Breast epithelium (tissue), 4 donors: ENCODE results near the gene MYO18B. TPM values are rescaled to one million over a fixed set of nuclear protein-coding genes. Genes with fewer than 3 reads are reported as not detected.
"Not testable (repeated sequence)": the region's sequence is repeated elsewhere in the genome, so short reads cannot be mapped to it uniquely, and the experiment has no call there.

Experiments
- DNase-seq, 2 donors: peaks; one replicate each; pipeline ENCODE4 v3.0.0-alpha.2; 2019; ENCODE audit warnings: low spot score in 2 of 2
- H3K27ac ChIP-seq, 2 donors: fragments of 200-600 bp; sonication (generic) in 1 of 2; one replicate each; pipeline ENCODE4 v1.5.1; 2016 to 2019; ENCODE audit warnings: mild to moderate bottlenecking in 1 of 2
- H3K27me3 ChIP-seq, 2 donors: fragments of 200-600 bp; sonication (generic) in 1 of 2; one replicate each; pipeline versions ENCODE4 v1.5.1 to v1.6.0; 2017 to 2019; ENCODE audit warnings: control low read depth in 1 of 2, mild to moderate bottlenecking in 1 of 2
- H3K36me3 ChIP-seq: fragments of 200-600 bp; one replicate; pipeline ENCODE4 v1.5.1; 2019
- H3K4me1 ChIP-seq, 2 donors: fragments of 200-600 bp; sonication (generic); one replicate each; pipeline ENCODE4 v1.5.1; 2016 to 2019; ENCODE audit warnings: control low read depth in 1 of 2
- H3K4me3 ChIP-seq, 3 donors: fragments of 200-600 bp; sonication (generic); 1 replicate in 2 of 3; 2 replicates in 1 of 3; pipeline ENCODE4 v1.5.1; 2016 to 2019; ENCODE audit warnings: mild to moderate bottlenecking in 3 of 3, moderate library complexity in 2 of 3
- H3K9me3 ChIP-seq, 2 donors: fragments of 200-600 bp; sonication (generic) in 1 of 2; one replicate each; pipeline ENCODE4 v1.5.1; 2016 to 2019; ENCODE audit warnings: control low read depth in 1 of 2
- CTCF ChIP-seq, 3 donors: fragments of 450-650 bp; IDR thresholded peaks; one replicate each; pipeline ENCODE4 v1.5.1; 2016 to 2017; ENCODE audit warnings: antibody characterized with exemption in 3 of 3, mild to moderate bottlenecking in 3 of 3, moderate library complexity in 3 of 3
- POLR2A ChIP-seq: fragments of 450-650 bp; IDR thresholded peaks from one replicate; pipeline ENCODE4 v1.6.1; 2016; ENCODE audit warnings: antibody characterized with exemption, mild to moderate bottlenecking, moderate library complexity
- POLR2AphosphoS5 ChIP-seq, 3 donors: sonication (generic); formaldehyde crosslinking; IDR thresholded peaks; one replicate each; pipeline ENCODE4 v1.6.1; 2017; ENCODE audit warnings: antibody characterized with exemption in 3 of 3
- intact Hi-C: fragments of 100-400 bp; cut with DNase I; formaldehyde crosslinking; loops from one replicate; pipeline ENCODE4 v1.15.1; 2023; ENCODE audit warnings: low total_unique reads
- total RNA-seq, 3 donors: library from RNA; depleted of rRNA; stranded (reverse); fragments of >200 nt; gene quantifications; one replicate each; pipeline ENCODE4 v1.1.0, GENCODE V29; 2016

MYO18B gene
- total RNA-seq, 3 donors from 2014 or later, result under 0.01 to 0.16 (median 0.15) TPM

GRCh38 chr22:25972397-25972796, 230.4 kb downstream of the MYO18B start:
- H3K27me3 ChIP-seq, result peaks cover 0 to 47% of the 10 kb centered on the region in 2 donors
- intact Hi-C loops, result no loop called here
- TF ChIP-seq POLR2A (no peak), POLR2AphosphoS5 (IDR thresholded peaks at IDR 0.05) (no peak), CTCF (IDR thresholded peaks at IDR 0.05) (no peak)
- no peak for DNase-seq
- no peaks in the 10 kb centered on the region for H3K4me1 ChIP-seq
- no peak overlapping the region for H3K4me3 ChIP-seq
- H3K9me3 ChIP-seq, result no peaks in the 10 kb centered on the region
- no peaks in the 10 kb centered on the region for H3K36me3 ChIP-seq
- H3K27ac ChIP-seq, result no peak overlapping the region

DNA sequence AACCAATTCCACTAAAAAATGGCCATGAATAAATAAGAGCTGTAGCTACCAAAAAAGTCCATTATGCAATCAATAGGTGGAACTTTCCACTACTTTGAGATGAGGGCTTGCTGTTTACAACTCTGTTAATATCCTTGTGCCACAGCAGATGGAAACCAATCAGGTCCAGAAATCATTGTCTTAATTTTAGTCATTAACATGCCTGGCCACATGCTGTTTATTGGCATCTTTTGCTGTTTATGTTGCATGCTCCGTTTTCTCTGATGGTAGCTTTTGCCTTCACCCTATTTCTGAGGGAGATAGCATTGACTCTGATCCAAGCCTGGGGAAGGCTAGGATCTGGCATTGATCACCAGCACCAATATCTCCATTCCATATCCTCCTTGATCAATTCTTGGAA, 234.4 kb downstream of the MYO18B start:
- no peaks in the 10 kb centered on the region for H3K4me1 ChIP-seq
- peaks cover 0 to 35% of the 10 kb centered on the region in 2 donors for H3K27me3 ChIP-seq
- no peaks in the 10 kb centered on the region for H3K9me3 ChIP-seq
- no peak overlapping the region for H3K27ac ChIP-seq
- DNase-seq, result no peak
- no peak overlapping the region for H3K4me3 ChIP-seq
- intact Hi-C loops, result no loop called here
- TF ChIP-seq POLR2A (no peak), CTCF (IDR thresholded peaks at IDR 0.05) (no peak), POLR2AphosphoS5 (IDR thresholded peaks at IDR 0.05) (no peak)
- no peaks in the 10 kb centered on the region for H3K36me3 ChIP-seq

- Histone ChIP-seq H3K9me3 (peaks cover 0 to 7% of the 10 kb centered on the region in 2 donors), H3K4me1 (no peaks in the 10 kb centered on the region), H3K4me3 (no peak overlapping the region), H3K27ac (no peak overlapping the region), H3K36me3 (no peaks in the 10 kb centered on the region), H3K27me3 (peaks cover 0 to 27% of the 10 kb centered on the region in 2 donors)
- TF ChIP-seq CTCF (IDR thresholded peaks at IDR 0.05) (no peak), POLR2AphosphoS5 (IDR thresholded peaks at IDR 0.05) (no peak), POLR2A (no peak)
- DNase-seq, result no peak
- intact Hi-C loops, result no loop called here
These were observed 238.0 kb downstream of the MYO18B start for GRCh38 chr22:25979968-25980367.

DNA sequence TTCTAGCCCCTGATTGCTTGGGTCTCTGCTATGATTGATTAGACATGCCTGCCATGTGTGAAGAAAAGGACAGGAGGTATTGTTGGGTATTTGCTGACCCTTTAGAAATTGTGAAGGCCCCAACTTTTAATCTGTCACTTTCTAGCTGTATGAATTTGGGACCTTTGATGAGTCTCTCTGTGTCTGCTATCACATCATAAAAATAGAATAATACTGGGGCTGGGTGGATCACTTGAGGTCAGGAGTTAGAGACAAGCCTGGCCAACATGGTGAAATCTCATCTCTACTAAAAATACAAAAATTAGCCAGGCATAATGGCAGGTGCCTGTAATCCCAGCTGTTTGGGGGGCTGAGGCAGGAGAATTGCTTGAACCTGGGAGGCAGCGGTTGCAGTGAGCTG, 242.9 kb downstream of the MYO18B start:
- H3K4me3 ChIP-seq, H3K27ac ChIP-seq, H3K9me3 ChIP-seq, DNase-seq, H3K36me3 ChIP-seq, H3K4me1 ChIP-seq, intact Hi-C loops: not testable (repeated sequence)
- H3K27me3 ChIP-seq, result peaks cover 0 to 33% of the 10 kb centered on the region in 2 donors

- peaks cover 0 to 30% of the 10 kb centered on the region in 2 donors for H3K27me3 ChIP-seq
- no peak overlapping the region for H3K4me3 ChIP-seq
- DNase-seq, result no peak
- no peak for TF ChIP-seq POLR2AphosphoS5 (IDR thresholded peaks at IDR 0.05)
- no peak for TF ChIP-seq CTCF (IDR thresholded peaks at IDR 0.05)
- no peak for TF ChIP-seq POLR2A
- H3K27ac ChIP-seq, result no peak overlapping the region
- intact Hi-C loops, result no loop called here
- H3K4me1 ChIP-seq, result no peaks in the 10 kb centered on the region
- no peaks in the 10 kb centered on the region for H3K36me3 ChIP-seq
- H3K9me3 ChIP-seq, result no peaks in the 10 kb centered on the region
These were observed 246.0 kb downstream of the MYO18B start for GRCh38 chr22:25987948-25988347.

DNA sequence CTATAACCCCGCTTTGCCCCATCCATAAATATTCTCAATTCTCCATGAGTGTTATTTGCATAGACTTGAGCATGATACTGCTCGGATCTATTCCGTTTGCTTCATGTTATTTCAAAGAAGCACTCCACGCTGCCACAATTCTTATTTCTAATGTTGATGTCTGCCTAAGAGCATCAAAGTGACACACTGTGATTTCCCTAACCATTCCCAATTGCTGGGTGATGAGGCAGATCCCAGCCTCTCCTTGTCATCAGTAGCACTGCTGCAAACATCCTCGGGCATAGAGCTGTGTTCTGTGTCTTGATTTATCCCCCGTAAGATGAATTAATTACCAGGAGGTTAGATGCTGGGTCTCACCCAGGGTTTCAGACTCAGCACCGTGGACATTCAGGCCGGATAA, 249.0 kb downstream of the MYO18B start:
- Histone ChIP-seq H3K9me3 (no peaks in the 10 kb centered on the region), H3K4me3 (no peak overlapping the region), H3K4me1 (no peaks in the 10 kb centered on the region), H3K36me3 (no peaks in the 10 kb centered on the region), H3K27ac (no peak overlapping the region), H3K27me3 (peaks cover 0 to 25% of the 10 kb centered on the region in 2 donors)
- no peak for TF ChIP-seq CTCF (IDR thresholded peaks at IDR 0.05)
- DNase-seq, result no peak
- intact Hi-C loops, result no loop called here
